Measurements from ENCODE around the gene DEPDC7.

Gene DEPDC7

DNA sequence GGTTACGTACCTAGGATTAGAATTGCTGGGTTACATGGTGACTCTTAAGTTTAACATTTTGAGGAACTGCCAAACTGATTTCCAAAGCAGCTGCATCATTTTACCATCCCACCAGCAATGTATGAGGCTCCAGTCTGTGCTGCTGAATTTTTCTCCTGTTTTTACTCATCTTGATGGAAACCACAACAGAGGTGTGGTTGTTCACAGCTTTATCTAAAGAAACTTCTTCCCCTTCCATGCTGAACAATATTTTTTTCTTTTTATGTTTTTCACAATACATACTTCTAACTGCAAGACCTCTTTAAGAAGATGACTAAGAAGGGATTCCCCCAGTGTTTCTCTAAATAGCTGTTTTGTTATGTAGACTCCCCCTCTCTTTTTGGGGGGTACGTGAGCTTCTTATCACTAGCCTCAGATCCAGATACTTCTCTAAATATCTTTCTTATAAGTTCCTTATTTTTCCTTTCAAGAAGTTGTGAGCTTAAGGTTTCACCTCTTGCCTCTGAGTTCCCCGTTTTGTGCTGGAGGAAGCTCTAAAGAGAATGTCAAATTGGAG is 47.7 kb downstream of the DEPDC7 start:
- DNase-seq, result no peak

DNA sequence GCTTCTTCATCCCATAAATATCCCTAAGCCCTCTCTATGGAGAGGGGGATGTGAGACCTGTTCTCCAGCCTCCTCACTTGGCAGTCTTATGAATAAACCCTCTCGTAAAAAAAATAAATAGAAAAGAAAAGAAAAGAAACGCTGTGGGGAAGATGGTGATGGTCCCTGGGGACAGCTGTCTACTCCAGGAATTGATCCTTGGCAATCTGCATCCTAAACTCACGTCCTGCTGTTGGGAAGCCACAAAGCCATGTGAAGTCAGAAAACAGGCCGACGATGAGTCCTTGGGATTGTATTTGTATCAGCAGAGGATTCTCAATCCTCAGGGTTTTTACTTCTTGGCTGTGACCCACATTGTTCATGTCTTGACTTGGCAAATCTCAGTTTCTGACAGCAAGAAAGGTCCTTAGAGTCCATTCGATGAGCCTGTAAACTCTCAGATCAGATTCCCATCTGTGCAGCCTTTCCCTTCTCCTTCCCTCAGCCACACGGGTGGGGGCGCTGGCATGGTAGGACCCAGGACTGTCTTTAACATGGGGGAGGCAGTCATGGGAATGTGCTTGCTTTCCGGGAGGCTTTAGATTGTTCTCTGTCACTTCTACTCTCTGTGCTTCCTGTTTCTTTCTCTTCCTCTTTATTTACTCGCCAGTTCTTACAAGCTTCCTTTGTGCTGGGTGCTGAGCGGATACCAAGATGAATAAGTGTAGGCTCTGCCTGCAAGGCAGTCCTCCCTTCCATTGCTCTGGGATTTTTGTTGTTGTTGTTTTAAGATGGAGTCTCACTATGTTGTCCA is 48.6 kb downstream of the DEPDC7 start:
- DNase-seq, result no peak

DNA sequence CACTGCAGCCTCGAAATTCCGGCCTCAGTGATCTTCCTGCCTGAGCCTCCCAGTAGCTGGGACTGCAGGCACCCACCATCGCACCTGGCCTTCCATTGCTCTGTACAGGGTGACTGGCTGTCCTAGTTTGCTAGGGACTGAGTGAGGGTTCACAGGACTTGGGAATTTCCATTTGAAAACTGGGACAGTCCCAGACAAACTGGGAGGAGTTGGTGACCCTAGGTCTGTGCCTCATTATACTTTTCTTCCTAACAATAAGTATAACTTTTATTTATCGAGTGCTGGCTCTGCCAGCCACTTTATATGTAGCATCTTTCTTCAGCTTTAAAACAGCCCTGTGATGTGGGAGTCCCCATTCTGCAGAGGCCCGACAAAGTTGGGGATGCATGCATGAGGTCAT is 49.2 kb downstream of the DEPDC7 start:
- DNase-seq, result no peak

DNA sequence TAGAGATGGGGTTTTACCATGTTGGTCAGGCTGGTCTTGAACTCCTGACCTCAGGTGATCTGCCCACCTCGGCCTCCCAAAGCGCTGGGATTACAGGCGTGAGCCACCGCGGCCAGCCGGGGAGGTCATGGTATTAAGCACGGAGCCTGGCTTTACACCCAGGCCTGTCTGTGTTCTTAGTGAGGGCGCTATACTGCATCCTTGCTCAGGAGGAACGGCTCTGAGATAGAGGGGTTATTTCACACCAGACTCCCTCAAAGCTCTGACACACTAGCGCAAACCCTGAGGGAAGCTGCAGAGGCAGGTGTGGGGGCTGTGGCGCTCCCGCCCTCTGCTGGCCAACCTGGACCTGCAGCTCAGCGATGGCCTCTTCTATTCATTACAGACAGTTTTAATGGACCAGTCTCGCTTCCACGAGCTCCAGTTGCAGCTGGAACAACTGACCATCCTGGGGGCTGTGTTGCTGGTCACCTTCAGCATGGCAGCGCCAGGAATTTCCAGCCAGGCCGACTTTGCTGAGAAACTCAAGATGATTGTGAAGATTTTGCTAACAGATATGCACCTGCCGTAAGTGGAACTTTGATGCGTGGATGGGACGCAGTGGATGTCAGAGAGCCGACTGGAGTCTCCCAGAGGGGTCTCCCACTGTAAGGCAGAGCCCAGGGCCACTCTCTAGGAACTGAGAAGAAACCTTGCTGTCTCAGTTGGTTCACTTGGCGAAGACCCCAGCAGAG is 49.9 kb downstream of the DEPDC7 start:
- peak; percentile 75 to 78 for DNase-seq

DNA sequence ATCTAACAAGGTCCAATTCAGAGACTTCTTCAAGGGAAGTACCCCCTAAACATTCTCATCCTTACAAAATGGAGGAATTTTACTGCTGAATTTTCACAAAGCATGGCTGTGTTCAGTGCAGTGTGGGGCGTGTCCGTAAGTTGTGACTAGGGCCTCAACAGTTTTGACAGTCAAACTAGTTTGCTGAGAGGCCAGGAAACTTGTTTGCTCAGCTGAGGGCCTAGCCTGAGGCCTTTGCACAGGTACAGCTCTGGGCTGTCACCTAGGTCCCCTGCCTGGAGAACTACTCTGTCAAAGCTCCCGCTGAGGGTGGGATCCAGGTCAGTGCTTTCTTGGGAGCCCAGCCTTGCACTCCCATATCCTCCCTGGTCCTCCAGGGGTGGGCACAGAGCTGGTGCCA is 51.6 kb downstream of the DEPDC7 start:
- DNase-seq, result no peak

DNA sequence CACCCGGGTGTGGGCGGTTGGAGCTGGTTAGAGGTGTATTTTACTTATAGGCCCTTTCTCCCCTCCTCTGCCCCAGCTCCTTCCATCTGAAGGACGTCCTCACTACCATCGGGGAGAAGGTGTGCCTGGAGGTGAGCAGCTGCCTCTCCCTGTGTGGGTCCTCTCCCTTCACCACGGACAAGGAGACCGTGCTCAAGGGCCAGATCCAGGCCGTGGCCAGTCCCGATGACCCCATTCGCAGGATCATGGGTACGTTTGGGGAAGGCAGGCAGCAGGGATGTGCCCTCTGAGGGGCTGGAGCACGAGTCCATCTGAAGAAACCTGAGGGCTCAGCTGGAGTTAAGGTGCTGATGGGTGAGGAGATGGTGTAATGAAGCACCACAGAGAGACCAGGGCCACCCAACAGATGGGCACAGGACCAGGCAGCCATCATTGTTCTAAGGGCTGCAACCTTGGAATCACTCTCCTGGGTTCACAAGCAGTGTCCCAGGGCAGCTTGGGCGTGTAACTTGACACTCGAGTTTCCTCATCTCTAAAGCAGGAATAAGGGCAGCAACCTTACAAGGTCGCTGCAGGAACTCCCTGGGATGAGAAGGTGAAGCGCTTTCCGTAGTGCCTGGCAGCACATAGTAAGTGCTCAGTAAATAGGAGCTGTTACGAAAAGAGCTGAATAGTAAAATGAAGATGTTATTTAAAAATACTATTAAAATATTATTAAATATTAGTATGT is 53.1 kb downstream of the DEPDC7 start:
- DNase-seq, result no peak

DNA sequence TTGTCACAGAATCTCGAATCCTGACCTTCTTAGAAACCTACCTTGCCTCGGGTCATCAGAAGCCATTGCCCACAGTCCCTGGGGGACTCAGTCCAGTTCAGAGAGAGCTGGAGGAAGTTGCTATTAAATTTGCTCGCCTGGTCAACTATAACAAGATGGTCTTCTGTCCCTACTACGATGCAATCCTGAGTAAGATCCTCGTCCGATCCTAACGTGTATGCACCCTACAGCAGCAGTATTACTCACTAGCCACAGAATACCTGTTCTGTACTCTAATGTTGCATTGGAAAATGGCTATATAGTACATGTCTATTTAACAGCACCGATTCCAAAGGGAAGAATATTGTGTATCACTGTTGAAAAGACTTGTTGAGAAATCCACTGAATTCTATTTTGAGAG is 56.8 kb downstream of the DEPDC7 start:
- DNase-seq, result no peak

Data from stimulated activated CD4-positive, alpha-beta T cell treated with anti-CD3 and anti-CD28 coated beads, Interleukin-2, amount 100 ng/mL, for 24 hours (primary cell).